HepG2 (cell line): Measurements from ENCODE around the gene PM20D1. TPM values are rescaled to one million over a fixed set of nuclear protein-coding genes. Genes with fewer than 3 reads are reported as not detected.

Source experiments
- ATAC-seq: fragments of 200-7000 bp; cut with Tn5 transposase; 3 replicates; pipeline ENCODE4 v1.9.1; 2020; ENCODE audit warnings: mild to moderate bottlenecking, moderate library complexity
- BruUV-seq: library from RNA; stranded (reverse); fragments of 400-500 nt; replicated peaks from 2 replicates; lab custom pipeline; 2021; lab: Mats Ljungman, UMichigan
- CTCF ChIA-PET: fragments of 300-600 bp; formaldehyde crosslinking; extraction: SDS; loops from one replicate; lab custom pipeline; 2021; ENCODE audit warnings: low total read pairs, inconsistent platforms, low intra/inter-chr PET ratio; lab: Yijun Ruan, JAX
- POLR2A ChIA-PET: fragments of 350-600 bp; sonication (Branson Sonifier 250); formaldehyde crosslinking; loops from one replicate; lab custom pipeline; 2020; ENCODE audit warnings: antibody characterized with exemption, inconsistent platforms; lab: Yijun Ruan, JAX
- DNase-seq: peaks from one replicate; pipeline ENCODE4 v3.0.0-alpha.2; 2015; ENCODE audit warnings: low spot score
- FAIRE-seq: peaks from 3 replicates; lab custom pipeline; 2011; peaks lifted over from hg19 to GRCh38; lab: Jason Lieb, UNC
- H2AFZ ChIP-seq: one replicate; pipeline ENCODE4 v1.6.1; 2011; ENCODE audit warnings: low read length, inconsistent platforms
- H3K27ac ChIP-seq: fragments of 300-600 bp; 3 replicates; pipeline ENCODE4 v1.8.0; 2011; ENCODE audit warnings: mixed run types, mild to moderate bottlenecking, mixed read lengths, low read length, inconsistent platforms; ENCODE audit not compliant: insufficient read depth; ENCODE audit errors: extremely low read length
- H3K27me3 ChIP-seq, 2 experiments: fragments of 200-600 bp in 1 of 2; 2 replicates in 1 of 2; 3 replicates in 1 of 2; pipeline versions ENCODE4 v1.6.0 to v1.8.0; 2011; ENCODE audit warnings: low read length in 2 of 2, mild to moderate bottlenecking in 2 of 2, moderate library complexity in 2 of 2, inconsistent platforms in 1 of 2; ENCODE audit not compliant: insufficient read depth in 2 of 2, control insufficient read depth in 1 of 2
- H3K36me3 ChIP-seq, 2 experiments: fragments of 200-600 bp in 1 of 2; replicated peaks in 1 of 2; 2 replicates in 1 of 2; 3 replicates in 1 of 2; pipeline versions ENCODE4 v1.5.1 to v1.8.0; 2011; ENCODE audit warnings: low read length in 2 of 2, inconsistent platforms in 1 of 2; ENCODE audit not compliant: insufficient read depth in 2 of 2, control insufficient read depth in 1 of 2
- H3K4me1 ChIP-seq: 2 replicates; pipeline ENCODE4 v1.5.1; 2012; ENCODE audit warnings: low read length, inconsistent platforms; ENCODE audit not compliant: insufficient read depth
- H3K4me2 ChIP-seq: 2 replicates; pipeline ENCODE4 v1.6.0; 2011; ENCODE audit warnings: low read depth, low read length, inconsistent platforms
- H3K4me3 ChIP-seq, 3 experiments: fragments of 200-600 bp in 1 of 3; sonication (generic), shearing (Covaris generic) in 1 of 3; replicated peaks in 1 of 3; 2 replicates each; pipeline ENCODE4 v1.5.1; 2011 to 2016; ENCODE audit warnings: low read length in 3 of 3, inconsistent platforms in 2 of 3, low read depth in 2 of 3, mild to moderate bottlenecking in 2 of 3, control low read depth in 1 of 3, mixed read lengths in 1 of 3; ENCODE audit not compliant: insufficient read depth in 1 of 3
- H3K79me2 ChIP-seq: one replicate; pipeline ENCODE4 v1.6.1; 2011; ENCODE audit warnings: low read length, inconsistent platforms; ENCODE audit not compliant: insufficient read depth
- H3K9ac ChIP-seq: 2 replicates; pipeline ENCODE4 v1.6.0; 2011; ENCODE audit warnings: mild to moderate bottlenecking, low read depth, low read length, inconsistent platforms; ENCODE audit not compliant: insufficient read depth
- H3K9me3 ChIP-seq: 2 replicates; pipeline ENCODE4 v1.5.1; 2012; ENCODE audit warnings: mild to moderate bottlenecking, low read length
- H4K20me1 ChIP-seq: 2 replicates; pipeline ENCODE4 v1.6.0; 2011; ENCODE audit warnings: inconsistent platforms, mild to moderate bottlenecking, low read length, moderate library complexity; ENCODE audit not compliant: insufficient read depth
- EHMT2 ChIP-seq: fragments of 200-600 bp; sonication (generic); IDR thresholded peaks from 2 replicates; pipeline ENCODE4 v1.7.0; 2017; ENCODE audit warnings: antibody characterized with exemption, low read depth, low read length, borderline replicate concordance
- KDM4B ChIP-seq: sonication (generic); formaldehyde crosslinking; IDR thresholded peaks from 2 replicates; pipeline ENCODE4 v1.4.0; 2020; ENCODE audit warnings: missing genetic modification reagents
- MXD1 ChIP-seq: sonication (generic); formaldehyde crosslinking; IDR thresholded peaks from 2 replicates; pipeline ENCODE4 v1.4.0; 2020; ENCODE audit warnings: mild to moderate bottlenecking, missing genetic modification reagents
- TEF ChIP-seq: sonication (generic); formaldehyde crosslinking; IDR thresholded peaks from 2 replicates; pipeline ENCODE4 v1.5.0; 2020; ENCODE audit warnings: missing genetic modification reagents
- ZFP41 ChIP-seq: sonication (generic); formaldehyde crosslinking; IDR thresholded peaks from 2 replicates; pipeline ENCODE4 v1.4.0; 2020; ENCODE audit warnings: mild to moderate bottlenecking, missing genetic modification reagents, borderline replicate concordance
- ZNF292 ChIP-seq: sonication (generic); formaldehyde crosslinking; IDR thresholded peaks from 2 replicates; pipeline ENCODE4 v1.8.1; 2022; ENCODE audit warnings: mild to moderate bottlenecking, low read depth, missing genetic modification reagents, borderline replicate concordance
- ZNF317 ChIP-seq: sonication (generic); formaldehyde crosslinking; IDR thresholded peaks from 2 replicates; pipeline ENCODE4 v1.5.0; 2020; ENCODE audit warnings: mild to moderate bottlenecking, missing genetic modification reagents
- ZNF468 ChIP-seq: sonication (generic); formaldehyde crosslinking; IDR thresholded peaks from 2 replicates; pipeline ENCODE4 v1.8.0; 2022; ENCODE audit warnings: mild to moderate bottlenecking, moderate library complexity, missing genetic modification reagents
- WGBS: methylation state at CpG from one replicate; pipeline ENCODE4 v1.1.6; 2017; ENCODE audit warnings: low lambda C conversion rate; 5-methylcytosine and 5-hydroxymethylcytosine counted together
- in situ Hi-C: cut with HindIII; loops from 2 replicates; pipeline ENCODE4 v1.10.0; 2017; ENCODE audit warnings: low pct_unique_long_range_greater_than_20kb; ENCODE audit not compliant: extremely low pct_ligation_motif_present
- intact Hi-C: fragments of 100-400 bp; cut with micrococcal nuclease; formaldehyde crosslinking; loops from one replicate; pipeline ENCODE4 v1.10.0; 2022; ENCODE audit not compliant: unreplicated experiment
- polyA plus RNA-seq, 8 experiments: library from polyadenylated mRNA; depleted of rRNA in 3 of 8; stranded (reverse) in 7 of 8; unstranded in 1 of 8; fragments of >200 nt; fragmentation: Illumina TruSeq in 4 of 8; extraction: Trizol in 4 of 8; gene quantifications; 2 replicates each; pipeline versions ENCODE4 v1.2.1 to v1.2.3, GENCODE V29; 2011 to 2016; ENCODE audit warnings: low read depth in 4 of 8, missing spikeins in 1 of 8, mixed read lengths in 1 of 8; ENCODE audit not compliant: insufficient read depth in 1 of 8
- total RNA-seq, 5 experiments: library from RNA; depleted of rRNA; stranded (reverse); fragments of >200 nt; fragmentation: Illumina TruSeq; extraction: Trizol; gene quantifications; 2 replicates each; pipeline ENCODE4 v1.2.3, GENCODE V29; 2016; ENCODE audit warnings: low read depth in 1 of 5

The PM20D1 gene
- total and polyA plus RNA-seq, 2 of the 13 experiments (the other 11 are each of a cell fraction or from before 2014, with no cell fraction given): not detected

GRCh38 chr1:205803986-205804385, 45.9 kb downstream of the PM20D1 start:
- TF ChIP-seq ZNF468 (CRISPR knock-in tag) (no peak), ZNF292 (CRISPR knock-in tag) (no peak), TEF (CRISPR knock-in tag) (no peak), ZNF317 (CRISPR knock-in tag) (no peak)

GRCh38 chr1:205802060-205802459, 47.9 kb downstream of the PM20D1 start:
- DNase-seq (no peak), ATAC-seq (no peak), FAIRE-seq (no peak)
- intact Hi-C loops (loop anchor here (10.0 kb wide), 1 partner anchor 63 kb away; no protein-coding TSS in a partner anchor), in situ Hi-C loops (no loop called here)
- H3K9ac ChIP-seq: no peak overlapping the region
- POLR2A ChIA-PET: no interaction called here
- no peak overlapping the region for H3K4me2 ChIP-seq
- no peaks in the 10 kb centered on the region for H3K9me3 ChIP-seq
- peaks cover 2% of the 10 kb centered on the region for H3K4me1 ChIP-seq
- no peaks in the 10 kb centered on the region for H4K20me1 ChIP-seq
- H2AFZ ChIP-seq: no peak overlapping the region
- H3K27ac ChIP-seq: no peak overlapping the region
- CTCF ChIA-PET: no interaction called here
- peaks cover 0 to 4% of the 10 kb centered on the region in 2 experiments; a peak in 2 of 5 replicates for H3K27me3 ChIP-seq
- no peaks in the 10 kb centered on the region for H3K79me2 ChIP-seq
- TF ChIP-seq KDM4B (CRISPR knock-in tag): no peak
- TF ChIP-seq MXD1 (CRISPR knock-in tag): no peak
- no peak for TF ChIP-seq EHMT2
- TF ChIP-seq ZFP41: no peak
- no peak overlapping the region for H3K4me3 ChIP-seq
- no peaks in the 10 kb centered on the region for H3K36me3 ChIP-seq
- WGBS: 100% methylated on average over 2 of the region's 8 CpGs
- BruUV-seq: no TSS peak

More at GRCh38 chr1:205803986-205804385, 45.9 kb downstream of the PM20D1 start:
- no peak overlapping the region for H3K9ac ChIP-seq
- no peaks in the 10 kb centered on the region for H3K9me3 ChIP-seq
- no peaks in the 10 kb centered on the region for H4K20me1 ChIP-seq
- ATAC-seq (no peak), FAIRE-seq (no peak), DNase-seq (no peak)
- H3K27ac ChIP-seq: no peak overlapping the region
- H2AFZ ChIP-seq: no peak overlapping the region
- no peak overlapping the region for H3K4me2 ChIP-seq
- ChIA-PET CTCF (no interaction called here), POLR2A (no interaction called here)
- no TSS peak for BruUV-seq
- H3K4me1 ChIP-seq: peaks cover 7% of the 10 kb centered on the region
- no peak overlapping the region for H3K4me3 ChIP-seq
- intact Hi-C loops: loop anchor here (10.0 kb wide), 1 partner anchor 61 kb away; no protein-coding TSS in a partner anchor
- WGBS: 81% methylated on average over 3 of the region's 4 CpGs
- H3K79me2 ChIP-seq: no peaks in the 10 kb centered on the region
- H3K36me3 ChIP-seq: no peaks in the 10 kb centered on the region
- in situ Hi-C loops: no loop called here
- peaks cover 0 to 4% of the 10 kb centered on the region in 2 experiments; a peak in 2 of 5 replicates for H3K27me3 ChIP-seq
